HepG2 (cell line): Measurements from ENCODE around the gene TBC1D14. TPM values are rescaled to one million over a fixed set of nuclear protein-coding genes. Genes with fewer than 3 reads are reported as not detected.
A peak's percentile ranks its signal among the peaks of the same experiment; 100 is the strongest.

Source experiments
- ATAD3A ChIP-seq: sonication (generic); formaldehyde crosslinking; IDR thresholded peaks from 2 replicates; pipeline ENCODE4 v1.4.0; 2020; ENCODE audit warnings: missing genetic modification reagents
- CEBPZ ChIP-seq: IDR thresholded peaks from 2 replicates; pipeline ENCODE4 v1.6.1; 2012; ENCODE audit warnings: low read length, improper control_type of control experiment
- HHEX ChIP-seq: IDR thresholded peaks from 2 replicates; pipeline ENCODE4 v1.6.1; 2016; ENCODE audit warnings: control low read depth
- MED8 ChIP-seq: sonication (generic); formaldehyde crosslinking; IDR thresholded peaks from 2 replicates; pipeline ENCODE4 v1.8.1; 2023; ENCODE audit warnings: mild to moderate bottlenecking, missing genetic modification reagents; ENCODE audit not compliant: insufficient replicate concordance
- MIER3 ChIP-seq: IDR thresholded peaks from 2 replicates; pipeline ENCODE4 v1.6.1; 2016; ENCODE audit warnings: missing compliant biosample characterization, borderline replicate concordance
- MLLT10 ChIP-seq: sonication (generic); formaldehyde crosslinking; IDR thresholded peaks from 2 replicates; pipeline ENCODE4 v1.4.0; 2020; ENCODE audit warnings: missing genetic modification reagents
- PATZ1 ChIP-seq: sonication (generic); formaldehyde crosslinking; IDR thresholded peaks from 2 replicates; pipeline ENCODE4 v1.4.0; 2020; ENCODE audit warnings: missing genetic modification reagents
- PITX1 ChIP-seq: sonication (generic); formaldehyde crosslinking; IDR thresholded peaks from 2 replicates; pipeline ENCODE4 v1.5.1; 2020; ENCODE audit warnings: mild to moderate bottlenecking, missing genetic modification reagents
- RFX3 ChIP-seq: IDR thresholded peaks from 2 replicates; pipeline ENCODE4 v1.6.1; 2016; ENCODE audit warnings: missing biosample characterization, missing genetic modification reagents
- TGIF2 ChIP-seq: IDR thresholded peaks from 2 replicates; pipeline ENCODE4 v1.6.1; 2016; ENCODE audit warnings: control low read depth, missing compliant biosample characterization
- ZBED4 ChIP-seq: sonication (generic); formaldehyde crosslinking; IDR thresholded peaks from 2 replicates; pipeline ENCODE4 v1.4.0; 2020; ENCODE audit warnings: missing genetic modification reagents, borderline replicate concordance
- ZNF234 ChIP-seq: sonication (generic); formaldehyde crosslinking; conservative IDR thresholded peaks from 2 replicates; pipeline ENCODE4 v1.5.1; 2020; ENCODE audit warnings: mild to moderate bottlenecking, missing genetic modification reagents
- ZNF329 ChIP-seq: sonication (generic); formaldehyde crosslinking; IDR thresholded peaks from 2 replicates; pipeline ENCODE4 v1.9.0; 2021; ENCODE audit warnings: low read depth, mild to moderate bottlenecking, missing genetic modification reagents
- ZNF383 ChIP-seq: sonication (generic); formaldehyde crosslinking; IDR thresholded peaks from 2 replicates; pipeline ENCODE4 v1.4.0; 2020; ENCODE audit warnings: missing genetic modification reagents, mild to moderate bottlenecking, borderline replicate concordance
- ZNF75D ChIP-seq: sonication (generic); formaldehyde crosslinking; IDR thresholded peaks from 2 replicates; pipeline ENCODE4 v1.8.1; 2023; ENCODE audit warnings: missing genetic modification reagents, mild to moderate bottlenecking, borderline replicate concordance
- ZNF766 ChIP-seq: sonication (generic); formaldehyde crosslinking; IDR thresholded peaks from 2 replicates; pipeline ENCODE4 v1.5.0; 2020; ENCODE audit warnings: missing genetic modification reagents, borderline replicate concordance
- ZNF775 ChIP-seq: sonication (generic); formaldehyde crosslinking; IDR thresholded peaks from 2 replicates; pipeline ENCODE4 v1.4.0; 2020; ENCODE audit warnings: missing genetic modification reagents, mild to moderate bottlenecking, moderate library complexity, borderline replicate concordance
- ZNF800 ChIP-seq: sonication (generic); formaldehyde crosslinking; IDR thresholded peaks from 2 replicates; pipeline ENCODE4 v1.4.0; 2020; ENCODE audit warnings: missing genetic modification reagents
- polyA plus RNA-seq, 8 experiments: library from polyadenylated mRNA; depleted of rRNA in 3 of 8; stranded (reverse) in 7 of 8; unstranded in 1 of 8; fragments of >200 nt; fragmentation: Illumina TruSeq in 4 of 8; extraction: Trizol in 4 of 8; gene quantifications; 2 replicates each; pipeline versions ENCODE4 v1.2.1 to v1.2.3, GENCODE V29; 2011 to 2016; ENCODE audit warnings: low read depth in 4 of 8, missing spikeins in 1 of 8, mixed read lengths in 1 of 8; ENCODE audit not compliant: insufficient read depth in 1 of 8
- total RNA-seq, 5 experiments: library from RNA; depleted of rRNA; stranded (reverse); fragments of >200 nt; fragmentation: Illumina TruSeq; extraction: Trizol; gene quantifications; 2 replicates each; pipeline ENCODE4 v1.2.3, GENCODE V29; 2016; ENCODE audit warnings: low read depth in 1 of 5

Gene TBC1D14
- total and polyA plus RNA-seq, 2 of the 13 experiments (the other 11 are each of a cell fraction or from before 2014, with no cell fraction given) = 29.5 to 46.5 TPM

GRCh38 chr4:7068279-7068842, 158.7 kb downstream of the TBC1D14 start (continued):
- TF ChIP-seq ZBED4 (no peak; the same call in 1 of the 2 replicates), HHEX (no peak; the same call in 1 of the 2 replicates), TGIF2 (no peak), RFX3 (CRISPR knock-in tag) (no peak), ZNF766 (no peak), PITX1 (CRISPR knock-in tag) (no peak), ZNF234 (no peak), ZNF383 (no peak), MED8 (CRISPR knock-in tag) (no peak), CEBPZ (no peak), MIER3 (CRISPR knock-in tag) (no peak), ATAD3A (CRISPR knock-in tag) (no peak), PATZ1 (no peak), ZNF75D (no peak), ZNF775 (CRISPR knock-in tag) (no peak), MLLT10 (CRISPR knock-in tag) (no peak), ZNF800 (0 out of 2 replicates have a peak, but pooled peaks have one; percentile 17), ZNF329 (CRISPR knock-in tag) (no peak)
